GM13977 (cell line): ENCODE data around the gene SPTSSB.

Experiments
- DNase-seq: peaks from one replicate; pipeline ENCODE4 v3.0.0; 2012; ENCODE audit warnings: low spot score
- CTCF ChIP-seq: IDR thresholded peaks from 2 replicates; pipeline ENCODE4 v1.5.1; 2012; ENCODE audit warnings: mild to moderate bottlenecking, control low read depth; ENCODE audit not compliant: insufficient read depth; ENCODE audit errors: extremely low read depth, missing control alignments
- in situ Hi-C: fragments of 300-500 bp; cut with MboI; formaldehyde crosslinking; loops from one replicate; pipeline ENCODE4 v1.12.0; 2022; ENCODE audit warnings: low sequenced_read_pairs, low pct_unique_long_range_greater_than_20kb, mixed read lengths, inconsistent platforms; ENCODE audit not compliant: unreplicated experiment

Gene SPTSSB

GRCh38 chr3:161351330-161351729, 20.0 kb downstream of the SPTSSB start:
- no peak for TF ChIP-seq CTCF
- in situ Hi-C loops: no loop called here
- no peak for DNase-seq

- in situ Hi-C loops: no loop called here
- no peak for DNase-seq
- no peak for TF ChIP-seq CTCF
Observed at GRCh38 chr3:161350916-161351315, 20.4 kb downstream of the SPTSSB start.

- no peak for TF ChIP-seq CTCF
- no peak for DNase-seq
- in situ Hi-C loops: no loop called here
Observed at GRCh38 chr3:161349529-161350312, 21.6 kb downstream of the SPTSSB start.

- in situ Hi-C loops: no loop called here
- no peak for DNase-seq
- no peak for TF ChIP-seq CTCF
Observed at GRCh38 chr3:161348796-161349400, 22.4 kb downstream of the SPTSSB start.

- in situ Hi-C loops: no loop called here
- no peak for DNase-seq
- TF ChIP-seq CTCF: no peak
Observed at GRCh38 chr3:161347726-161348125, 23.6 kb downstream of the SPTSSB start.

GRCh38 chr3:161345023-161345422, 26.3 kb downstream of the SPTSSB start:
- TF ChIP-seq CTCF: no peak
- in situ Hi-C loops: no loop called here

More at GRCh38 chr3:161345023-161345422, 26.3 kb downstream of the SPTSSB start:
- no peak for DNase-seq
